ENCODE measurements around the gene PRR22.
"Not testable (repeated sequence)": the region's sequence is repeated elsewhere in the genome, so short reads cannot be mapped to it uniquely, and the experiment has no call there.

Gene PRR22

GRCh38 chr19:5790559-5791520 lies 6.3 kb upstream of the PRR22 start, which contains the start of gene DUS3L:
Gene DUS3L, minus strand, starts transcription at chr19:5791163. Its CDS starts 22 bp downstream, at chr19:5791141.
- DNase-seq (ENCODE audit: low read depth in 2 of 2), result peak; percentile 89 to 90

GRCh38 chr19:5789886-5790558 lies 5.5 kb upstream of the PRR22 start:
- no peak for DNase-seq (ENCODE audit: low read depth in 2 of 2)

- no peak for DNase-seq (ENCODE audit: low read depth in 2 of 2)
Measured at GRCh38 chr19:5789351-5789761, 4.8 kb upstream of the PRR22 start.

DNA sequence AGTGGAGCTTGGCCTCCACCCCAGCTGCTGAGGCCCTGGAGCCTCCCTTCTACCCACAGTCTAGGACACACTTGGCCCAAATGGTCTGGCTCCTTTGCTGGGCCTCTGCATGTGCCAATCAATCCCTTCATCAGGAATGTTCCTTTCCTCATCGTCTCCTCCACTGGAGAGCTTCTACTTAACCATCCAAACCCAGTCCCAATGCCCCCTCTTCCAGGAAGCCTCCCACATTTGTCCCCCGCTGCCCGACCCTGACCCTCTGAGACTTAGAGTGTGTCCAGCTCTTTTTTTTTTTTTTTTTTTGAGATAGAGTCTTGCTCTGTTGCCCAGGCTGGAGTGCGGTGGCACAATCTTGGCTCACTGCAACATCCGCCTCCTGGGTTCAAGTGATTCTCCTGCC lies 3.9 kb upstream of the PRR22 start:
- DNase-seq (ENCODE audit: low read depth in 2 of 2), result no peak

- DNase-seq (ENCODE audit: low read depth in 2 of 2), result no peak
Measured at GRCh38 chr19:5787409-5788182, 3.0 kb upstream of the PRR22 start.

DNA sequence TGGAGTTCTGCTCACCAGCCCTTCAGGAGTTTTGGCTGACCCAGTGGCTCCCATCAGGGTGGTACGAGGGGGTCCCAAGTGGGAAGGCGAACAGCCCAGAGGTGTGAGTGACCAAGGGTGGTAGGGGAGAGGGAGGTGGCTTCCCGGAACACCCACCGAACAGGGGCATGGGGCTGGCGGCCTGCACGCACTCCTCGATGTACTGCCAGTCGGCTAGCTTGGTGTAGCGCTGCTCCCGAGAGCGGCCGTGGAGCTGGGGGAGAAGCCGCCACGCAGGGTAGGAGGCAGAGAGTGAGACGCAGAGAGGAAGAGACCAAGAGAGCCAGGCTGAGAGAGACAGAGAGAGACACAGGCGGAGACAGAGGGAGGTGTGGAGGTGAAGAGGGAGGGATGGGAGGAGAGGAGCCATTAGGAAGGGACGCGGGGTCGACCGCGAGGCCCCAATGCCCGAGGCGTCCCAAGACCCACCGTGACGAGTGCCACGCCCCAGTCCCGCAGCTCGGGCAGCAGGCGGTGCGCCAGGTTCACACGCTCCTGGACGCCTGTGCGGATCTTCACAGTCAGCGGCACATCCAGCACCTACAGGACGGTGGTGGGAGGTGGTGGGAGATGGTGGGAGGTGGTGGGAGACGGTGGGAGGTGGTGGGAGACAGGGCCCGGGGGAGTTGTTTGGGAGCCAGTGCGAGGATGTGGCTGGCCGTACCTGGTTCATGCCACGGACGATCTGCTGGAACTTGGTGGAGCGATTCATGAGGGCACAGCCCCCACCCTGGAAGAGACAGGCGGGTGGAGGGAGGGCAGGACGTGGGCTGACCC lies 2.3 kb upstream of the PRR22 start:
- no peak for DNase-seq (ENCODE audit: low read depth in 2 of 2)

- no peak for DNase-seq (ENCODE audit: low read depth in 2 of 2)
Measured at GRCh38 chr19:5785423-5785822, 877 bp upstream of the PRR22 start.

- DNase-seq (ENCODE audit: low read depth in 2 of 2), result no peak
Measured at GRCh38 chr19:5782945-5783919, 1.3 kb downstream of the PRR22 start.

DNA sequence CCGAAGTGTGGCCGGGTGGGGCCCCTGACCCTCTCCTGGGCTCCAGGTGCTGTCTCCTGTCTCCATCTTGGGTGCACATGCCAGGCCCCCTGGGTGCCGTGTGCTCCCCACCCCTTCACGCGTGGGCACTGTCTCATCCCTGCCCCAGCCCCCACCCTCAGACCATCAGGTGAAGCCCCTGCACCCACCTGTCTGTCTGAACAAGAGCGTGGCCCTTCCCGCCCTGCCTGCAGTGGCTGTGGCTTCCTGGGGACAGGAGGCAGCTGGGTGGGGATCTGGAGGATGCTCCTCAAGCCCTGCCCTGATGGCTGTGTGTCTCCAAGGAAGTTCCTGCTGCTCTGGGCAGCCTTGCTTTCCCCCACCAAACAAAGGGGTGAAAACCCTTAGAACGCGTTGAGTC lies 2.2 kb downstream of the PRR22 start:
- no peak for DNase-seq (ENCODE audit: low read depth in 2 of 2)

- not testable (repeated sequence) for DNase-seq (ENCODE audit: low read depth in 2 of 2)
Measured at GRCh38 chr19:5780916-5781315, 3.6 kb downstream of the PRR22 start.

DNA sequence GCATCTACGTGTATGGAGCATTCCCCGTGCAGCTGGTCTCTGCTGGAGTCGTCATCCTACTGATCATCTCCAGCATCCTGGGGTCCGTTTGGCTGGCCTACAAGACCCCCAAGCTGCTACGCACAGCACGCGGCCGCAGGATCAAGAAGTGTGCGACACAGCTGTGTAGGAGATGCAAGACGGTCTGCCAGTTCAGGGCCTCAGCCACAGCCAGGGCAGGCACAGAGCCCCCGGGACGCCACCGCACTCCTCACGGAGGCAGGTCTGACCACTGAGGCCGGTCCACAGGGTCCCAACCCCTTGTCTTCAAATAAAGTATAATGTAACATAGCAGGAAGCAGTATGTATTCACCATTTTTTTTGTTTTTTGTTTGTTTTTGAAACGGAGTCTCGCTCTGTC lies 6.1 kb downstream of the PRR22 start:
- DNase-seq (ENCODE audit: low read depth in 2 of 2), result no peak

- DNase-seq (ENCODE audit: low read depth in 2 of 2), result no peak
Measured at GRCh38 chr19:5775668-5776309, 8.8 kb downstream of the PRR22 start.

DNA sequence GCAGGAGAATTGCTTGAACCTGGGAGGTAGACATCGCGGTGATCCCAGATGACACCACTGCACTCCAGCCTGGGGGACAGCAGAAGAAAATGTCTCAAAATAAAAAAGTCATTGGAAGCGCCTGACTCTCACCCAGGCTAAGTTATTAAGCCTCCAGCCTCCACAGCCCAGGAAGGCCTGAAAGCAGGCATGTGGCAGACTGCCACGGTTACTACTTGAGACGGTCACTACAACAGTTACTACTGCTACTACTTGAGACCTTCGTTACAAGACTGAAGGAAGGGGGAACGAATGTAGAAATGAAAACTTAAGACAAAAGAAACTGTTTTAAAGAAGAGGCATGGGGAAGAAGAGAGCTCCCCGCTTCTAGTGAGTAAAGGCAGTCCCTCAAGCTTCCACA lies 9.6 kb downstream of the PRR22 start:
- DNase-seq (ENCODE audit: low read depth in 2 of 2), result no peak

DNA sequence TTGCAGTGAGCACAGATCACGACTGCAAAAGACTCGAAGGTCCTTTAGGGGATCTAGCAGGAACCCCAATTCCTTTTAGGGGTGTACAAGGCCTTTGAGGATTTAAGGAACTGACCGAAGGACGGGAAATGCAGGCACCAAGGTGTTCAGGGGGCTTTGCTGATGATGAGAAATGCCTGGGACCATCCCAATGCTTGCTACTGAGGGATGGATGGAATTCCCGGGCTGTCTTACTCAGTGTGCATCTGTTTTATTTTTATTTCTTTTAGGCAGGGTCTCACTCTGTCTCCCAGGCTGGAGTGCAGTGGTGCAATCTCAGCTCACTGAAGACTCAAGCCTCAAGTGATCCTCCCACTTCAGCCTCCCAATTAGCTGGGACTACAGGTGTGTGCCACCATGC lies 11.3 kb downstream of the PRR22 start:
- no peak for DNase-seq (ENCODE audit: low read depth in 2 of 2)

DNA sequence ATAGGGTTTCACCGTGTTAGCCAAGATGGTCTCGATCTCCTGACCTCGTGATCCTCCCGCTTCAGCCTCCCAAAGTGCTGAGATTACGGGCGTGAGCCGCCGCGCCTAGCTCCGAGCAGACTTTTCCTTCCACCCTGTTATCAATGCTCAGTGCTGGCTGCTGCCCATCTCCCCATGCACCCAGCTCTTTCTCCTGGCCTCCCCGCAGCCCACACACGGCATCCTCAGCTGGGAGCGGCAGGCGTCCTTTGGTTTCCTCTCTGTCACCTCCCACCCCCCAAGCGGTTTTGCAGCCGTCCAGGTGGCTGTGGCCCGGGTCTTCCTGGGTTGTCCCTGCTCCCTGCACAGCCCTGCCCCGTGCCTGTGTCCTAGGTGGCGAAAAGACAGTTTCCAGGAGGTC lies 12.1 kb downstream of the PRR22 start:
- no peak for DNase-seq (ENCODE audit: low read depth in 2 of 2)

GRCh38 chr19:5767949-5768348 lies 16.6 kb downstream of the PRR22 start:
- DNase-seq (ENCODE audit: low read depth in 2 of 2), result no peak

- no peak for DNase-seq (ENCODE audit: low read depth in 2 of 2)
Measured at GRCh38 chr19:5765220-5765619, 19.3 kb downstream of the PRR22 start.

- no peak for DNase-seq (ENCODE audit: low read depth in 2 of 2)
Measured at GRCh38 chr19:5762608-5763217, 21.8 kb downstream of the PRR22 start.

DNA sequence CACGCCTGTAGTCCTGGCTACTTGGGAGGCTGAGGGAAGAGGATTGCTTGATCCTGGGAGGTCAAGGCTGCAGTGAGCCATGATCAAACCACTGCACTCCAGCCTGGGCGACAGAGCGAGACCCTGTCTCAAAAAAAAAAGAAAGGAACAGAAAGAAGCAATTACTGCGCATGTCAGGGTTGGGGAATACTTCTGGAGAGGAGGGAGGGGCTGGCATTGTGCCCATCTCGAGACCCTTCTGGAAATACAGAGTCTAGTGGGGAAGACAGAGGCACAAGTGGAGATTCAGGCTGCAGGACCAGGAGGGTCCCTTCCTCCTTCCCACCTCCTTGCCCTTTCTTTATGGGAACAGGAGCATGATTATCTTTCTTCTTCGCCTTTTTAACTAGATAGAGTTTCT lies 30.8 kb downstream of the PRR22 start:
- DNase-seq (ENCODE audit: low read depth in 2 of 2), result no peak
